Measurements from ENCODE around the gene KRTAP12-4.

DNA sequence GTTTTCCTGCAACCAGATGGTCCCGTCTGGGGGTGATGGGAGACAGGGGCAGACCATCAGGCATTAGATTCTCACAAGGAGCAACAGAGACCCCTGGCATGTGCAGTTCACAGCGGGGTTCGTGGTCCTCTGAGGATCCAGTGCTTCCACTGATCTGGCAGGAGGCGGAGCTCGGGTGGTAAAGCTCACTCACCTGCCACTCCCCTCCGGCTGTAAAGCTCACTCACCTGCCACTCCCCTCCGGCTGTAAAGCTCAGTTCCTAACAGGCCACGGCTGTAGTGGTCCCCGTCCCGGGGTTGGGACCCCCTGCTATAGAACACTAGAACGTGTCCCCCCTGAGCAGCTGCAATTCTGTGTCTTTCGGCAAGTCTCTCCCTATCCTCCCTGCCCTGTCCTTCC, 47.1 kb upstream of the KRTAP12-4 start:
- TF ChIP-seq, protein P1, sequence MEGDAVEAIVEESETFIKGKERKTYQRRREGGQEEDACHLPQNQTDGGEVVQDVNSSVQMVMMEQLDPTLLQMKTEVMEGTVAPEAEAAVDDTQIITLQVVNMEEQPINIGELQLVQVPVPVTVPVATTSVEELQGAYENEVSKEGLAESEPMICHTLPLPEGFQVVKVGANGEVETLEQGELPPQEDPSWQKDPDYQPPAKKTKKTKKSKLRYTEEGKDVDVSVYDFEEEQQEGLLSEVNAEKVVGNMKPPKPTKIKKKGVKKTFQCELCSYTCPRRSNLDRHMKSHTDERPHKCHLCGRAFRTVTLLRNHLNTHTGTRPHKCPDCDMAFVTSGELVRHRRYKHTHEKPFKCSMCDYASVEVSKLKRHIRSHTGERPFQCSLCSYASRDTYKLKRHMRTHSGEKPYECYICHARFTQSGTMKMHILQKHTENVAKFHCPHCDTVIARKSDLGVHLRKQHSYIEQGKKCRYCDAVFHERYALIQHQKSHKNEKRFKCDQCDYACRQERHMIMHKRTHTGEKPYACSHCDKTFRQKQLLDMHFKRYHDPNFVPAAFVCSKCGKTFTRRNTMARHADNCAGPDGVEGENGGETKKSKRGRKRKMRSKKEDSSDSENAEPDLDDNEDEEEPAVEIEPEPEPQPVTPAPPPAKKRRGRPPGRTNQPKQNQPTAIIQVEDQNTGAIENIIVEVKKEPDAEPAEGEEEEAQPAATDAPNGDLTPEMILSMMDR (IDR thresholded peaks at IDR 0.05) = no peak
- TF ChIP-seq POLR2AphosphoS5 (IDR thresholded peaks at IDR 0.05) = no peak
